DND-41 (cell line): ENCODE data around the gene HCN4.

Experiments
- ATAC-seq: fragments of 200-7000 bp; cut with Tn5 transposase; 3 replicates; pipeline ENCODE4 v1.9.1; 2021; ENCODE audit warnings: low read depth; ENCODE audit not compliant: insufficient read depth
- DNase-seq: peaks from one replicate; pipeline ENCODE4 v3.0.0-alpha.2; 2020
- H2AFZ ChIP-seq: 2 replicates; pipeline ENCODE4 v1.6.0; 2012; ENCODE audit warnings: low read depth, low read length
- H3K27ac ChIP-seq: 2 replicates; pipeline ENCODE4 v1.5.1; 2012; ENCODE audit warnings: low read length, inconsistent platforms
- H3K27me3 ChIP-seq: fragments of 200-600 bp; sonication (generic); 2 replicates; pipeline ENCODE4 v1.6.0; 2012; ENCODE audit warnings: low read length, mild to moderate bottlenecking, inconsistent platforms; ENCODE audit not compliant: insufficient read depth, poor library complexity
- H3K36me3 ChIP-seq: 2 replicates; pipeline ENCODE4 v1.5.1; 2012; ENCODE audit warnings: low read length, inconsistent platforms; ENCODE audit not compliant: insufficient read depth
- H3K4me1 ChIP-seq: 2 replicates; pipeline ENCODE4 v1.5.1; 2012; ENCODE audit warnings: mild to moderate bottlenecking, low read length; ENCODE audit not compliant: insufficient read depth
- H3K4me2 ChIP-seq: 2 replicates; pipeline ENCODE4 v1.6.0; 2012; ENCODE audit warnings: mild to moderate bottlenecking, moderate library complexity, low read length, inconsistent platforms; ENCODE audit not compliant: insufficient read depth
- H3K4me3 ChIP-seq, 2 experiments: fragments of 200-600 bp in 1 of 2; shearing (Covaris generic) in 1 of 2; 2 replicates each; pipeline ENCODE4 v1.5.1; 2012 to 2016; ENCODE audit warnings: inconsistent platforms in 2 of 2, low read length in 2 of 2, mild to moderate bottlenecking in 2 of 2, low read depth in 1 of 2, moderate library complexity in 1 of 2
- H3K79me2 ChIP-seq: 2 replicates; pipeline ENCODE4 v1.6.0; 2012; ENCODE audit warnings: low read length, inconsistent platforms; ENCODE audit not compliant: insufficient read depth
- H3K9ac ChIP-seq: 2 replicates; pipeline ENCODE4 v1.6.0; 2012; ENCODE audit warnings: low read depth, mild to moderate bottlenecking, inconsistent platforms, low read length, moderate library complexity
- H3K9me3 ChIP-seq: 2 replicates; pipeline ENCODE4 v1.5.1; 2012; ENCODE audit warnings: low read length, moderate library complexity, mild to moderate bottlenecking, inconsistent platforms; ENCODE audit not compliant: insufficient read depth, severe bottlenecking
- H4K20me1 ChIP-seq: 2 replicates; pipeline ENCODE4 v1.6.0; 2012; ENCODE audit warnings: low read length; ENCODE audit not compliant: insufficient read depth
- EZH2 ChIP-seq: IDR thresholded peaks from 3 replicates; pipeline ENCODE4 v1.6.1; 2012; ENCODE audit warnings: borderline replicate concordance, low read depth, mild to moderate bottlenecking, moderate library complexity, low read length, inconsistent platforms; ENCODE audit not compliant: severe bottlenecking
- TF ChIP-seq, protein P1 (sequence below): IDR thresholded peaks from 2 replicates; pipeline ENCODE4 v1.5.1; 2012; ENCODE audit warnings: borderline replicate concordance, low read length, moderate library complexity, mild to moderate bottlenecking; ENCODE audit not compliant: poor library complexity, severe bottlenecking; ENCODE audit errors: extremely low read depth

Gene HCN4

GRCh38 chr15:73275862-73276261 is 92.9 kb downstream of the HCN4 start:
- Histone ChIP-seq H3K9ac (no peak overlapping the region), H2AFZ (no peak overlapping the region), H3K79me2 (no peaks in the 10 kb centered on the region), H3K36me3 (no peaks in the 10 kb centered on the region), H3K9me3 (no peaks in the 10 kb centered on the region), H3K4me1 (no peaks in the 10 kb centered on the region), H3K27me3 (no peaks in the 10 kb centered on the region), H4K20me1 (no peaks in the 10 kb centered on the region), H3K27ac (no peak overlapping the region), H3K4me2 (no peak overlapping the region), H3K4me3 (no peak overlapping the region)
- ATAC-seq (no peak), DNase-seq (no peak)
- TF ChIP-seq, protein P1, sequence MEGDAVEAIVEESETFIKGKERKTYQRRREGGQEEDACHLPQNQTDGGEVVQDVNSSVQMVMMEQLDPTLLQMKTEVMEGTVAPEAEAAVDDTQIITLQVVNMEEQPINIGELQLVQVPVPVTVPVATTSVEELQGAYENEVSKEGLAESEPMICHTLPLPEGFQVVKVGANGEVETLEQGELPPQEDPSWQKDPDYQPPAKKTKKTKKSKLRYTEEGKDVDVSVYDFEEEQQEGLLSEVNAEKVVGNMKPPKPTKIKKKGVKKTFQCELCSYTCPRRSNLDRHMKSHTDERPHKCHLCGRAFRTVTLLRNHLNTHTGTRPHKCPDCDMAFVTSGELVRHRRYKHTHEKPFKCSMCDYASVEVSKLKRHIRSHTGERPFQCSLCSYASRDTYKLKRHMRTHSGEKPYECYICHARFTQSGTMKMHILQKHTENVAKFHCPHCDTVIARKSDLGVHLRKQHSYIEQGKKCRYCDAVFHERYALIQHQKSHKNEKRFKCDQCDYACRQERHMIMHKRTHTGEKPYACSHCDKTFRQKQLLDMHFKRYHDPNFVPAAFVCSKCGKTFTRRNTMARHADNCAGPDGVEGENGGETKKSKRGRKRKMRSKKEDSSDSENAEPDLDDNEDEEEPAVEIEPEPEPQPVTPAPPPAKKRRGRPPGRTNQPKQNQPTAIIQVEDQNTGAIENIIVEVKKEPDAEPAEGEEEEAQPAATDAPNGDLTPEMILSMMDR = no peak
- no peak for TF ChIP-seq EZH2

- Histone ChIP-seq H3K4me3 (no peak overlapping the region), H3K27ac (no peak overlapping the region), H3K79me2 (no peaks in the 10 kb centered on the region), H3K4me2 (no peak overlapping the region), H3K9ac (no peak overlapping the region), H2AFZ (no peak overlapping the region), H3K9me3 (no peaks in the 10 kb centered on the region), H3K27me3 (no peaks in the 10 kb centered on the region), H3K4me1 (no peaks in the 10 kb centered on the region), H4K20me1 (no peaks in the 10 kb centered on the region), H3K36me3 (peaks cover 3% of the 10 kb centered on the region; the same call in 1 of the 2 replicates)
- TF ChIP-seq, protein P1 = peak; percentile 75
- no peak for TF ChIP-seq EZH2
- peak; percentile 38 for DNase-seq
- ATAC-seq = 0 out of 3 replicates have a peak, but pooled peaks have one; percentile 53
Measured at GRCh38 chr15:73273181-73274002, 95.4 kb downstream of the HCN4 start.

DNA sequence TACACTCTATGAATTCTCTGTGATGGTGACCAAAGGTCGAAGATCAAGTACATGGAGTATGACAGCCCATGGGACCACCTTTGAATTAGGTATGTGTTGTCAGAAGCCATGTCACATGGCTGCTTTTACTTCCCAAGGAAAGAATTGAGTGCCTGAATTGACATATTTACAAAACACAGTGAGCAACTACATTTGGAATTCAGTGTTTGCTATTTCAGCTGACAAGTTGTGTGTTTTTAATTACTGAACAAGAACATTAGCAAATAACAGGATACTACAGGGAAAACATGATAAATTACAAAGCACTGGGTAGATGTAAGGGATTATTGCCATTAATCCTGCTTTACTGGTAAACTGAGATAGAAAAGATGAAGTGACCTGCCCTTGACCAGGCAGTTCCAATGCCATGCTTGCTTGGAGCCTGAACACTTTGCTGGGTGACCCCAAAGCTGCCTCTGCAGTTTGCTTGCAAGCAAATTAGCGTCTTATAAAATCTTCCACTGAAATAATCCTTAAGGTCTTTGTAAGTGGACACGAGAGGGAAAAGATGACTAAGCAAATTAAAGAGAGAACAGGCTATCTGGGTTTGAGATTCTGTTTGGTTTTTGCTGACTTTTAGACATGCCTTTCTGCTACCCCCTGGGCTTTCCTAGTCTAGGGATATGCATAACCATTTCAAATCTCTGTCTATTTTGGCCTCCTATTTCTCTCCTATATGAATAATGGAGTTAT is 98.2 kb downstream of the HCN4 start:
- H2AFZ ChIP-seq = no peak overlapping the region
- no peaks in the 10 kb centered on the region for H3K4me1 ChIP-seq
- no peaks in the 10 kb centered on the region for H3K27me3 ChIP-seq
- DNase-seq = no peak
- no peak overlapping the region for H3K9ac ChIP-seq
- no peak overlapping the region for H3K4me2 ChIP-seq
- TF ChIP-seq, protein P1 = no peak
- no peak for TF ChIP-seq EZH2
- ATAC-seq = no peak
- no peaks in the 10 kb centered on the region for H4K20me1 ChIP-seq
- H3K9me3 ChIP-seq = no peaks in the 10 kb centered on the region
- no peak overlapping the region for H3K4me3 ChIP-seq
- H3K36me3 ChIP-seq = peaks cover 3% of the 10 kb centered on the region; the same call in 1 of the 2 replicates
- H3K27ac ChIP-seq = no peak overlapping the region
- H3K79me2 ChIP-seq = no peaks in the 10 kb centered on the region
